H9 (cell line): ENCODE results near the gene STARD3NL. TPM values are rescaled to one million over a fixed set of nuclear protein-coding genes. Genes with fewer than 3 reads are reported as not detected.

Experiments
- DNase-seq: peaks from one replicate; pipeline ENCODE4 v3.0.0-alpha.2; 2017
- H2AFZ ChIP-seq: one replicate; pipeline ENCODE4 v1.6.1; 2013; ENCODE audit warnings: mild to moderate bottlenecking, low read length, control low read depth, moderate library complexity
- H2AK5ac ChIP-seq: 2 replicates; pipeline ENCODE4 v1.6.1; 2013; ENCODE audit warnings: low read length, control low read depth, mixed read lengths; ENCODE audit not compliant: insufficient read length
- H2BK120ac ChIP-seq: one replicate; pipeline ENCODE4 v1.6.1; 2013; ENCODE audit warnings: low read depth, mild to moderate bottlenecking, low read length, control low read depth, inconsistent platforms; ENCODE audit not compliant: poor library complexity, severe bottlenecking
- H2BK12ac ChIP-seq: 2 replicates; pipeline ENCODE4 v1.6.1; 2013; ENCODE audit warnings: low read length, control low read depth, mixed read lengths, low read depth; ENCODE audit not compliant: insufficient read length
- H2BK15ac ChIP-seq: 2 replicates; pipeline ENCODE4 v1.6.1; 2013; ENCODE audit warnings: low read depth, low read length, control low read depth
- H2BK20ac ChIP-seq: one replicate; pipeline ENCODE4 v1.6.1; 2013; ENCODE audit warnings: low read depth, mild to moderate bottlenecking, low read length, control low read depth, inconsistent platforms; ENCODE audit not compliant: poor library complexity, severe bottlenecking
- H2BK5ac ChIP-seq: 2 replicates; pipeline ENCODE4 v1.6.1; 2013; ENCODE audit warnings: low read length, control low read depth, mixed read lengths; ENCODE audit not compliant: insufficient read length
- H3K14ac ChIP-seq: 2 replicates; pipeline ENCODE4 v1.6.1; 2013; ENCODE audit warnings: low read length, control low read depth; ENCODE audit not compliant: insufficient read depth
- H3K18ac ChIP-seq: 2 replicates; pipeline ENCODE4 v1.6.1; 2013; ENCODE audit warnings: low read depth, mild to moderate bottlenecking, mixed read lengths, low read length, control low read depth; ENCODE audit not compliant: insufficient read length
- H3K23ac ChIP-seq: 2 replicates; pipeline ENCODE4 v1.6.1; 2013; ENCODE audit warnings: low read length, control low read depth, mixed read lengths, low read depth; ENCODE audit not compliant: insufficient read length
- H3K23me2 ChIP-seq: 2 replicates; pipeline ENCODE4 v1.6.1; 2013; ENCODE audit warnings: low read depth, mild to moderate bottlenecking, mixed read lengths, low read length, control low read depth; ENCODE audit not compliant: insufficient read length, poor library complexity, severe bottlenecking
- H3K27ac ChIP-seq: 2 replicates; pipeline ENCODE4 v1.5.1; 2013; ENCODE audit warnings: low read length, control low read depth, mixed read lengths, low read depth; ENCODE audit not compliant: insufficient read length
- H3K27me3 ChIP-seq: 2 replicates; pipeline ENCODE4 v1.6.1; 2013; ENCODE audit warnings: low read length, control low read depth, inconsistent platforms; ENCODE audit not compliant: insufficient read depth
- H3K4ac ChIP-seq: 2 replicates; pipeline ENCODE4 v1.6.1; 2013; ENCODE audit warnings: low read depth, mild to moderate bottlenecking, control low read depth, inconsistent platforms, low read length, moderate library complexity
- H3K4me1 ChIP-seq: 2 replicates; pipeline ENCODE4 v1.6.1; 2013; ENCODE audit warnings: low read length, control low read depth, inconsistent platforms; ENCODE audit not compliant: insufficient read depth
- H3K4me2 ChIP-seq: 2 replicates; pipeline ENCODE4 v1.6.1; 2013; ENCODE audit warnings: low read length, control low read depth, mixed read lengths; ENCODE audit not compliant: insufficient read length, insufficient read depth
- H3K56ac ChIP-seq: 2 replicates; pipeline ENCODE4 v1.6.1; 2013; ENCODE audit warnings: low read depth, mild to moderate bottlenecking, mixed read lengths, low read length, control low read depth; ENCODE audit not compliant: insufficient read length
- H3K79me1 ChIP-seq: 2 replicates; pipeline ENCODE4 v1.6.1; 2013; ENCODE audit warnings: low read depth, mild to moderate bottlenecking, moderate library complexity, low read length, control low read depth, inconsistent platforms; ENCODE audit not compliant: insufficient read depth, poor library complexity, severe bottlenecking
- H3K79me2 ChIP-seq: 2 replicates; pipeline ENCODE4 v1.6.1; 2013; ENCODE audit warnings: low read length, control low read depth, inconsistent platforms; ENCODE audit not compliant: insufficient read depth
- H3K9ac ChIP-seq: 2 replicates; pipeline ENCODE4 v1.6.1; 2013; ENCODE audit warnings: low read length, control low read depth, mixed read lengths; ENCODE audit not compliant: insufficient read length; ENCODE audit errors: extremely low read depth
- H3K9me3 ChIP-seq: one replicate; pipeline ENCODE4 v1.6.1; 2013; ENCODE audit warnings: low read depth, low read length, inconsistent platforms; ENCODE audit not compliant: control insufficient read depth
- H3T11ph ChIP-seq: one replicate; pipeline ENCODE4 v1.6.1; 2013; ENCODE audit warnings: mild to moderate bottlenecking, low read length, control low read depth, inconsistent platforms
- H4K20me1 ChIP-seq: one replicate; pipeline ENCODE4 v1.6.1; 2013; ENCODE audit not compliant: control insufficient read depth, insufficient read length, insufficient read depth
- H4K5ac ChIP-seq: 2 replicates; pipeline ENCODE4 v1.6.1; 2013; ENCODE audit warnings: low read depth, mild to moderate bottlenecking, mixed read lengths, low read length, control low read depth; ENCODE audit not compliant: insufficient read length
- H4K8ac ChIP-seq: replicated peaks from 2 replicates; pipeline ENCODE4 v1.6.1; 2013; ENCODE audit warnings: low read length, control low read depth, mixed read lengths, low read depth; ENCODE audit not compliant: insufficient read length
- H4K91ac ChIP-seq: 2 replicates; pipeline ENCODE4 v1.6.1; 2013; ENCODE audit warnings: low read depth, mild to moderate bottlenecking, moderate library complexity, mixed read lengths, low read length, control low read depth; ENCODE audit not compliant: insufficient read length
- H3K27ac Mint-ChIP-seq, 3 experiments: 2 replicates in 2 of 3; 3 replicates in 1 of 3; pipeline ENCODE4 v1.8.0; 2020 to 2021; ENCODE audit warnings: mixed read lengths in 3 of 3, mild to moderate bottlenecking in 1 of 3, moderate library complexity in 1 of 3
- H3K27me3 Mint-ChIP-seq: 2 replicates; pipeline ENCODE4 v1.8.0; 2021; ENCODE audit warnings: low read depth, mild to moderate bottlenecking, moderate library complexity, mixed read lengths
- H3K36me3 Mint-ChIP-seq, 3 experiments: 2 replicates in 2 of 3; 3 replicates in 1 of 3; pipeline ENCODE4 v1.8.0; 2020 to 2021; ENCODE audit warnings: low read depth in 3 of 3, mixed read lengths in 3 of 3; ENCODE audit not compliant: insufficient read depth in 1 of 3
- H3K4me1 Mint-ChIP-seq, 2 experiments: 2 replicates each; pipeline ENCODE4 v1.8.0; 2020; ENCODE audit warnings: mixed read lengths in 2 of 2
- H3K4me3 Mint-ChIP-seq, 2 experiments: 2 replicates in 1 of 2; 3 replicates in 1 of 2; pipeline ENCODE4 v1.8.0; 2020 to 2021; ENCODE audit warnings: mild to moderate bottlenecking in 2 of 2, mixed read lengths in 2 of 2, moderate library complexity in 1 of 2
- H3K9me3 Mint-ChIP-seq, 2 experiments: 2 replicates in 1 of 2; 3 replicates in 1 of 2; pipeline ENCODE4 v1.8.0; 2020; ENCODE audit warnings: mild to moderate bottlenecking in 2 of 2, mixed read lengths in 2 of 2, moderate library complexity in 1 of 2
- CTCF ChIP-seq: fragments of 200-600 bp; sonication (generic); conservative IDR thresholded peaks from 3 replicates; pipeline ENCODE4 v1.8.0; 2021; ENCODE audit warnings: antibody characterized with exemption, mild to moderate bottlenecking
- WGBS: extraction: QIAGEN DNeasy Blood & Tissue Kit; methylation state at CpG from one replicate; pipeline ENCODE4 v1.1.7; 2013; ENCODE audit warnings: missing lambda C conversion rate, low lambda C conversion rate, mixed read lengths; ENCODE audit not compliant: insufficient read length; ENCODE audit errors: extremely low coverage; 5-methylcytosine and 5-hydroxymethylcytosine counted together
- total RNA-seq: library from RNA; stranded (reverse); gene quantifications from 2 replicates; pipeline ENCODE4 v1.2.1, GENCODE V29; 2021

STARD3NL gene
- total RNA-seq, 1 experiment from 2014 or later, result 36.5 TPM

DNA sequence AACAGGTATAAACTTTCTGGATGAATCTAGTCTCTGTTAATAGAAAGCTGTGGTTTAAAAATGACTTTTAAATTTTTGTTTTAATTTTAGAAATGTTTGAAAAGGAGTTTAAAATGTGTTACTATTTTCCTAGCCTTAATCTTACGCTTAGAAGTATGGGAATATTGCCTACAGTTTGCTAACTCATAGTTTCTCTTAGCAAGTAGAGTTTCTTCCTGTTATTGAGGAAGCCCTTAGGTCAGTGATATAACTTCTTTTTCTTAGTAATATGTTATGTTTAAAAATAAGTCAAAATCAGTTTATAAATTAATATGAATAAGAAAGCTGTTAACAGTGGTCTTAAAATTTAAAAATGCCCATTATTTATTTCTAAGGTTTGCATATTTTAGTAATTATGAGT is 3.1 kb downstream of the STARD3NL start:
- Mint-ChIP-seq H3K9me3 (no peaks in the 10 kb centered on the region), H3K4me3 (no peak overlapping the region), H3K27me3 (no peaks in the 10 kb centered on the region), H3K4me1 (peaks cover 27 to 33% of the 10 kb centered on the region in 2 experiments), H3K27ac (no peak overlapping the region), H3K36me3 (peaks cover 5 to 7% (median 7%) of the 10 kb centered on the region in 3 experiments; a peak in 6 of 7 replicates)
- TF ChIP-seq CTCF, result no peak
- H3K23ac ChIP-seq, result no peak overlapping the region
- peaks cover 1% of the 10 kb centered on the region; the same call in 1 of the 2 replicates for H3K79me2 ChIP-seq
- no peaks in the 10 kb centered on the region for H3K27me3 ChIP-seq
- H2BK120ac ChIP-seq, result no peak overlapping the region
- no CpG with 5 or more reads among the region's 1 CpG for WGBS
- no peak overlapping the region for H4K91ac ChIP-seq
- no peaks in the 10 kb centered on the region for H3K79me1 ChIP-seq
- H4K8ac ChIP-seq, result no peak overlapping the region
- H3T11ph ChIP-seq, result no peak overlapping the region
- peaks cover 3% of the 10 kb centered on the region for H3K23me2 ChIP-seq
- no peaks in the 10 kb centered on the region for H3K4me1 ChIP-seq
- no peak overlapping the region for H4K5ac ChIP-seq
- no peak overlapping the region for H2AFZ ChIP-seq
- H3K56ac ChIP-seq, result no peak overlapping the region
- no peaks in the 10 kb centered on the region for H3K9me3 ChIP-seq
- H3K14ac ChIP-seq, result no peak overlapping the region
- no peak overlapping the region for H2BK20ac ChIP-seq
- DNase-seq, result no peak
- H2BK12ac ChIP-seq, result no peak overlapping the region
- no peak overlapping the region for H2BK5ac ChIP-seq
- H3K27ac ChIP-seq, result no peak overlapping the region
- H3K4me2 ChIP-seq, result no peak overlapping the region
- H2BK15ac ChIP-seq, result no peak overlapping the region
- no peak overlapping the region for H3K18ac ChIP-seq
- no peak overlapping the region for H3K9ac ChIP-seq
- no peaks in the 10 kb centered on the region for H4K20me1 ChIP-seq
- no peak overlapping the region for H3K4ac ChIP-seq
- no peak overlapping the region for H2AK5ac ChIP-seq
